Measurements from ENCODE around the gene LDB1. TPM values are rescaled to one million over a fixed set of nuclear protein-coding genes. Genes with fewer than 3 reads are reported as not detected.

The LDB1 gene
- total and polyA plus RNA-seq, 2 of the 13 experiments (the other 11 are each of a cell fraction or from before 2014, with no cell fraction given), result 17.2 to 45.5 TPM

GRCh38 chr10:102120142-102120990 lies at the start of gene LDB1 (continued):
- TF ChIP-seq ZKSCAN1 (IDR thresholded peaks at IDR 0.05; ENCODE audit: low read length) (no peak), ZFP36 (IDR thresholded peaks at IDR 0.05; ENCODE audit: borderline replicate concordance, low read depth, low read length, partially characterized antibody) (no peak), FOXK2 (IDR thresholded peaks at IDR 0.05) (no peak), ATAD3A (CRISPR knock-in tag; IDR thresholded peaks at IDR 0.05) (no peak), NFRKB (IDR thresholded peaks at IDR 0.05) (no peak), ZBTB42 (CRISPR knock-in tag; IDR thresholded peaks at IDR 0.05) (no peak), ZNF614 (CRISPR knock-in tag; IDR thresholded peaks at IDR 0.05; ENCODE audit: borderline replicate concordance) (peak; percentile 59; the same call in 1 of the 2 replicates), ZNF790 (CRISPR knock-in tag; IDR thresholded peaks at IDR 0.05; ENCODE audit: borderline replicate concordance) (0 out of 2 replicates have a peak, but pooled peaks have one; percentile 24), THRA (CRISPR knock-in tag; IDR thresholded peaks at IDR 0.05; ENCODE audit: borderline replicate concordance) (no peak), PRMT3 (CRISPR knock-in tag; IDR thresholded peaks at IDR 0.05; ENCODE audit: borderline replicate concordance, low read depth) (no peak), ZNF740 (CRISPR knock-in tag; IDR thresholded peaks at IDR 0.05) (no peak; the same call in 1 of the 2 replicates), ELF1 (CRISPR knock-in tag; IDR thresholded peaks at IDR 0.05) (no peak), SMAD9 (CRISPR knock-in tag; IDR thresholded peaks at IDR 0.05) (no peak), ARNTL (CRISPR knock-in tag; IDR thresholded peaks at IDR 0.05) (no peak; the same call in 1 of the 2 replicates), RFX1 (IDR thresholded peaks at IDR 0.05) (no peak), SOX5 (CRISPR knock-in tag; IDR thresholded peaks at IDR 0.05; ENCODE audit: borderline replicate concordance) (no peak), MLLT10 (CRISPR knock-in tag; IDR thresholded peaks at IDR 0.05) (no peak), NFKBIZ (CRISPR knock-in tag; IDR thresholded peaks at IDR 0.05) (no peak), ZNF143 (CRISPR knock-in tag; IDR thresholded peaks at IDR 0.05) (no peak), NR3C1 (CRISPR knock-in tag; IDR thresholded peaks at IDR 0.05) (no peak), ZNF639 (CRISPR knock-in tag; conservative IDR thresholded peaks at IDR 0.05) (no peak), ZNF816 (CRISPR knock-in tag; IDR thresholded peaks at IDR 0.05; ENCODE audit: borderline replicate concordance) (no peak), ZNF367 (CRISPR knock-in tag; IDR thresholded peaks at IDR 0.05; ENCODE audit: borderline replicate concordance) (no peak), ZNF432 (CRISPR knock-in tag; IDR thresholded peaks at IDR 0.05; ENCODE audit: borderline replicate concordance) (no peak), JARID2 (CRISPR knock-in tag; IDR thresholded peaks at IDR 0.05; ENCODE audit: insufficient replicate concordance) (no peak), SIX4 (CRISPR knock-in tag; IDR thresholded peaks at IDR 0.05) (no peak), ZNF543 (CRISPR knock-in tag; IDR thresholded peaks at IDR 0.05) (no peak), DR1 (CRISPR knock-in tag; IDR thresholded peaks at IDR 0.05) (0 out of 2 replicates have a peak, but pooled peaks have one; percentile 49), ATF7-NPFF (CRISPR knock-in tag; IDR thresholded peaks at IDR 0.05; ENCODE audit: low read depth) (0 out of 2 replicates have a peak, but pooled peaks have one; percentile 38), ZNF496 (CRISPR knock-in tag; IDR thresholded peaks at IDR 0.05; ENCODE audit: insufficient replicate concordance) (no peak)
